ENCODE results near the gene KATNAL1. TPM values are rescaled to one million over a fixed set of nuclear protein-coding genes. Genes with fewer than 3 reads are reported as not detected.
"Not testable (repeated sequence)": the region's sequence is repeated elsewhere in the genome, so short reads cannot be mapped to it uniquely, and the experiment has no call there.

KATNAL1 gene
- total RNA-seq, 1 experiment from 2014 or later = 43.5 TPM

- Histone ChIP-seq H3K4me1 (replicated peaks) (peaks cover 7% of the 10 kb centered on the region), H3K4me3 (no peak overlapping the region), H3K27me3 (replicated peaks) (no peaks in the 10 kb centered on the region), H3K27ac (no peak overlapping the region), H3K9me3 (replicated peaks) (no peaks in the 10 kb centered on the region), H3K36me3 (peaks cover 13% of the 10 kb centered on the region)
- DNase-seq (ENCODE audit: low read depth in 1 of 2, low spot score in 2 of 2) = no peak
These were observed 12.2 kb downstream of the KATNAL1 start for GRCh38 chr13:30295116-30295515.

- no peak for DNase-seq (ENCODE audit: low read depth in 1 of 2, low spot score in 2 of 2)
- Histone ChIP-seq H3K4me3 (no peak overlapping the region), H3K27ac (no peak overlapping the region), H3K9me3 (replicated peaks) (no peaks in the 10 kb centered on the region), H3K36me3 (peaks cover 12% of the 10 kb centered on the region), H3K4me1 (replicated peaks) (no peaks in the 10 kb centered on the region), H3K27me3 (replicated peaks) (no peaks in the 10 kb centered on the region)
These were observed 13.3 kb downstream of the KATNAL1 start for GRCh38 chr13:30294004-30294403.

DNA sequence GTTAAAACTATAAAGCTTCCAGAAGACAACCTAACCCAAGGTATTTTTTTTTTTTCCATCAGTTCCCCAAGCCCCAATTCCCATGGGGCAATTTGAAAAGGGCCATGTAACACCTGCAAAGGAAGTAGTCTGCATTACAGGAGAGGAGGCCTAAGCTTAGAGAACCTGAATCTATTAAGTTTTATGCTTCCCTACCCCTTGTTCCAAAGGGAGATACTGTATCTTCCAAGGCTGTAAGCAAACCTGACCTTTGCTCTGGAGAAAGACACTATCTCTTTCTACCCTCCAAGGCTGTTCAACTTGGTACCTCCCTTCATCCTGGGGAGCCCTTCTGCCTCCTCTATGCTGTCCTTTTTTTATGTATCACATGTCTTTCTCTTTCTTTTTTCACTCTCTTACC lies 15.0 kb downstream of the KATNAL1 start:
- Histone ChIP-seq H3K4me1 (replicated peaks) (no peaks in the 10 kb centered on the region), H3K4me3 (no peak overlapping the region), H3K27me3 (replicated peaks) (no peaks in the 10 kb centered on the region), H3K9me3 (replicated peaks) (no peaks in the 10 kb centered on the region), H3K27ac (no peak overlapping the region), H3K36me3 (peaks cover 7% of the 10 kb centered on the region)
- no peak for DNase-seq (ENCODE audit: low read depth in 1 of 2, low spot score in 2 of 2)

DNA sequence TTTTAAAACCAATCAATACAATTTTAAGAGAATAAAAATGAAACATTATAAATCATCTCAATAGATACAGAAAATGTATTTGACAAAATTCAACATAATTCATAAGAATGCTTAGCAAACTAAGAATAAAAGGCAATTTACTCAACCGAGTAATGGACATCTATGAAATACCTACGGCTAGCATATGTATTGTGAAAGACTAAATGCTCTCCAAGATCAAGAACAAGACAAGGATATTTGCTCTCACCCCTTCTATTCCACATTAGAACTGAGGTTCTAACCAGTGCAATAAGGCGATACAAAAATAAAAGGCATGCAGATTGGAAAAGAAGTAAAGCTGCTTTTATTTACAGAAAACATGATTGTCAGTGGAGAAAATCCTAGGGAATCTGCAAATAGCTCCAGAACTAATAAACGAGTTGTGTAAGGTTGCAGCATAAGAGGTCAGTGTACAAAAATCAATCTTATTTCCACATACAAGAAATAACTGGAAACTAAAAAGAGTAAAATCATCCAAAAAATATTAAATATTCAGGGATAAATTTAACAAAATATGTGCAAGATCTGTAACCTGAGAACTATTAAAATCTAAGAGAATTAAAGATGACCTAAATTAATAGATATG lies 16.4 kb downstream of the KATNAL1 start:
- no peak for DNase-seq (ENCODE audit: low read depth in 1 of 2, low spot score in 2 of 2)

DNA sequence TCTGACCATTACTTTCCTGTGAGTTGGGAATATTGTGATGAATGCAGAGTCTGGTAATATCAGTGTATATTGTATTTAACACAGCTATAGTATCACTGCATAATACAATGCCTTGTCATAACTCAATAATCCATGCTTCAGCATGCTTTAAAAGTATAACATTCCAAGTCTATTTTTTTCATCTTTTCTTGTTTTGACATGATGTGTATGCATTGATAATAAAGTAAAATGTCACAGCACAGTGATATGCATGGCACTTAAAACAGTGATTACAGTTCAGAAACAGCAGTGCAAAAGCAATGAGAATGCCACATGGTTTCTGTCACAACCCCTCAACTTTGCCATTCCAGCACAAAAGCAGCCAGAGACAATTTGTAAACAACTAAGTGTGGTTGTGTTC lies 17.8 kb downstream of the KATNAL1 start:
- no peak overlapping the region for H3K4me3 ChIP-seq
- no peaks in the 10 kb centered on the region for H3K27me3 ChIP-seq (replicated peaks)
- H3K4me1 ChIP-seq (replicated peaks) = no peaks in the 10 kb centered on the region
- DNase-seq (ENCODE audit: low read depth in 1 of 2, low spot score in 2 of 2) = no peak
- no peaks in the 10 kb centered on the region for H3K9me3 ChIP-seq (replicated peaks)
- H3K36me3 ChIP-seq = peaks cover 12% of the 10 kb centered on the region
- no peak overlapping the region for H3K27ac ChIP-seq

More for the DNA sequence above, 16.4 kb downstream of the KATNAL1 start:
- Histone ChIP-seq H3K4me1 (replicated peaks) (no peaks in the 10 kb centered on the region), H3K36me3 (peaks cover 7% of the 10 kb centered on the region), H3K4me3 (no peak overlapping the region), H3K27me3 (replicated peaks) (no peaks in the 10 kb centered on the region), H3K9me3 (replicated peaks) (no peaks in the 10 kb centered on the region), H3K27ac (no peak overlapping the region)

DNA sequence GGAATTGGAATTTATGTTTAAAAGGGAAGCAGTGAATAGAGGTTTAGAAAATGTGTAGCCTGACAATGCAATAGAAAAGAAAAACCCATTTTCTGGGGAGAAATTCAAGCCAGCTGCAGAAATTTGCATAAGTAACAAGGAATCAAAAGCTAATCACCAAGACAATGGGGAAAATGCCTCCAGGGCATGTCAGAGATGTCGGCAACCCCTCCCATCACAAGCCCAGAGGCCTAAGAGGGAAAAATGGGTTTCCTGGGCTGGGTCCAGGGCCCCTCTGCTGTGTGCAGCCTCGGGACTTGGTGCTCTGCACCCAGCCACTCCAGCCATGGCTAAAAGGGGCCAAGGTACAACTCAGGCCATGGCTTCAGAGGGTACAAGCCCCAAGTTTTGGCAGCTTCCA lies 21.3 kb downstream of the KATNAL1 start:
- peaks cover 10% of the 10 kb centered on the region; the same call in 1 of the 2 replicates for H3K36me3 ChIP-seq
- H3K9me3 ChIP-seq (replicated peaks); DNase-seq (ENCODE audit: low read depth in 1 of 2, low spot score in 2 of 2); H3K4me3 ChIP-seq; H3K27ac ChIP-seq; H3K27me3 ChIP-seq (replicated peaks); H3K4me1 ChIP-seq (replicated peaks): not testable (repeated sequence)

GRCh38 chr13:30276178-30276577 lies 31.2 kb downstream of the KATNAL1 start:
- no peaks in the 10 kb centered on the region for H3K27me3 ChIP-seq (replicated peaks)
- no peaks in the 10 kb centered on the region for H3K9me3 ChIP-seq (replicated peaks)
- H3K4me3 ChIP-seq = no peak overlapping the region
- H3K4me1 ChIP-seq (replicated peaks) = no peaks in the 10 kb centered on the region
- DNase-seq (ENCODE audit: low read depth in 1 of 2, low spot score in 2 of 2) = no peak
- peaks cover 49% of the 10 kb centered on the region for H3K36me3 ChIP-seq
- no peak overlapping the region for H3K27ac ChIP-seq

- Histone ChIP-seq H3K9me3 (replicated peaks) (no peaks in the 10 kb centered on the region), H3K36me3 (peaks cover 43% of the 10 kb centered on the region), H3K4me1 (replicated peaks) (no peaks in the 10 kb centered on the region), H3K4me3 (no peak overlapping the region), H3K27me3 (replicated peaks) (no peaks in the 10 kb centered on the region), H3K27ac (no peak overlapping the region)
- DNase-seq (ENCODE audit: low read depth in 1 of 2, low spot score in 2 of 2) = no peak
These were observed 33.3 kb downstream of the KATNAL1 start for GRCh38 chr13:30274083-30274482.

DNA sequence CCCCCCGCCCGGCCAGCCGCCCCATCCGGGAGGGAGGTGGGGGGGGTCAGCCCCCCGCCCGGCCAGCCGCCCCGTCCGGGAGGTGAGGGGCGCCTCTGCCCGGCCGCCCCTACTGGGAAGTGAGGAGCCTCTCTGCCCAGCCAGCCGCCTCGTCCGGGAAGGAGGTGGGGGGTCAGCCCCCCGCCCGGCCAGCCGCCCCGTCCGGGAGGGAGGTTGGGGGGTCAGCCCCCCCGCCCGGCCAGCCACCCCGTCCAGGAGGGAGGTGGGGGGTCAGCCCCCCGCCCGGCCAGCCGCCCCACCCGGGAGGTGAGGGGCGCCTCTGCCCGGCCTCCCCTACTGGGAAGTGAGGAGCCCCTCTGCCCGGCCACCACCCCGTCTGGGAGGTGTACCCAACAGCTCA lies 37.3 kb downstream of the KATNAL1 start:
- peaks cover 14% of the 10 kb centered on the region for H3K36me3 ChIP-seq
- H3K27ac ChIP-seq; H3K9me3 ChIP-seq (replicated peaks); H3K27me3 ChIP-seq (replicated peaks); DNase-seq (ENCODE audit: low read depth in 1 of 2, low spot score in 2 of 2); H3K4me3 ChIP-seq: not testable (repeated sequence)
- H3K4me1 ChIP-seq (replicated peaks) = peaks cover 14% of the 10 kb centered on the region; the same call in 1 of the 2 replicates

DNA sequence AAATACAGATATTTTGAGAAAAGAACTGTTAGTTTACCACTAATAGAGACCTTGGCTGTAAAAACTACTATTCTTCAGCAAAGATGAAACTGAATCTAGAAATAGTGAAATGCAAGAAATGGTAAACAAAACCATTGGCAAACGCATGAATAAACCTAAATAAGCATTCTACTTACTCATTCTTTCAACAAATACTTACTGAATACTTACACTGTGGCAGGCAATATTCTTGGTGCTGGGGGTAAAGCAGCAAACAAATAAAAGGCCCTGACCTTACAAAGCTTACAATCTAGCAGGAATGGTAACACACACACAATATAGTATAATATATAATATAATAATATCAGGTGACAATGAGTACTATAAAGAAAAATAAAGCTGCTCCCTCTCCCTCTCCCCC lies 38.7 kb downstream of the KATNAL1 start:
- H3K27ac ChIP-seq = peak overlapping the region; percentile 2; the same call in 1 of the 2 replicates
- H3K4me3 ChIP-seq = no peak overlapping the region
- H3K36me3 ChIP-seq = peaks cover 9% of the 10 kb centered on the region; the same call in 1 of the 2 replicates
- DNase-seq (ENCODE audit: low read depth in 1 of 2, low spot score in 2 of 2) = peak in 1 of 2 experiments; percentile 20
- H3K4me1 ChIP-seq (replicated peaks) = peaks cover 14% of the 10 kb centered on the region; the same call in 1 of the 2 replicates
- no peaks in the 10 kb centered on the region for H3K27me3 ChIP-seq (replicated peaks)
- no peaks in the 10 kb centered on the region for H3K9me3 ChIP-seq (replicated peaks)

DNA sequence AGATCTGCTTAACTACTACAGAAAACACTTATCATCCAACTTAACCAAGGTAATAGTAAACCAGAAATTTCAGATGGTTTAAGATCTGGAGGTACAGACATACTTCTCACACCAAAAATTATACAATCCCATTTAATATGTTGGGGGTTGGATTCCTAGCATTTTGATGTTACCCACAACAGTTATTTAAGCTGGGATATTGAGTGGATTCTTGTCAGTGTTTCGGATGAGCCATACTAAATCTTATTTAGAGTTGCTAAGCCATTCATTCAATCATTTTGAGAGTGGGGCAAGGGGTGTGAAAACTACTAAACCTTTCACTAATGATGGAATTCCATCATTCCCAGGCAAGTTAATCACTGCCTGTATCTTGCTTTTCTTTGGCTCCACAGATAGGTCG lies 40.6 kb downstream of the KATNAL1 start:
- Histone ChIP-seq H3K27me3 (replicated peaks) (no peaks in the 10 kb centered on the region), H3K9me3 (replicated peaks) (no peaks in the 10 kb centered on the region), H3K4me3 (no peak overlapping the region), H3K4me1 (replicated peaks) (peaks cover 14% of the 10 kb centered on the region; the same call in 1 of the 2 replicates), H3K36me3 (peaks cover 6% of the 10 kb centered on the region; the same call in 1 of the 2 replicates), H3K27ac (no peak overlapping the region)
- no peak for DNase-seq (ENCODE audit: low read depth in 1 of 2, low spot score in 2 of 2)

- H3K27me3 ChIP-seq (replicated peaks); H3K27ac ChIP-seq; DNase-seq (ENCODE audit: low read depth in 1 of 2, low spot score in 2 of 2); H3K4me3 ChIP-seq; H3K4me1 ChIP-seq (replicated peaks); H3K9me3 ChIP-seq (replicated peaks): not testable (repeated sequence)
- H3K36me3 ChIP-seq = peaks cover 18% of the 10 kb centered on the region
These were observed 48.1 kb downstream of the KATNAL1 start for GRCh38 chr13:30259149-30259733.

- H3K4me1 ChIP-seq (replicated peaks) = peaks cover 13% of the 10 kb centered on the region
- no peak overlapping the region for H3K4me3 ChIP-seq
- H3K27ac ChIP-seq = no peak overlapping the region
- H3K9me3 ChIP-seq (replicated peaks) = no peaks in the 10 kb centered on the region
- DNase-seq (ENCODE audit: low read depth in 1 of 2, low spot score in 2 of 2) = no peak
- H3K36me3 ChIP-seq = peaks cover 23% of the 10 kb centered on the region
- no peaks in the 10 kb centered on the region for H3K27me3 ChIP-seq (replicated peaks)
These were observed 49.8 kb downstream of the KATNAL1 start for GRCh38 chr13:30257468-30258099.

DNA sequence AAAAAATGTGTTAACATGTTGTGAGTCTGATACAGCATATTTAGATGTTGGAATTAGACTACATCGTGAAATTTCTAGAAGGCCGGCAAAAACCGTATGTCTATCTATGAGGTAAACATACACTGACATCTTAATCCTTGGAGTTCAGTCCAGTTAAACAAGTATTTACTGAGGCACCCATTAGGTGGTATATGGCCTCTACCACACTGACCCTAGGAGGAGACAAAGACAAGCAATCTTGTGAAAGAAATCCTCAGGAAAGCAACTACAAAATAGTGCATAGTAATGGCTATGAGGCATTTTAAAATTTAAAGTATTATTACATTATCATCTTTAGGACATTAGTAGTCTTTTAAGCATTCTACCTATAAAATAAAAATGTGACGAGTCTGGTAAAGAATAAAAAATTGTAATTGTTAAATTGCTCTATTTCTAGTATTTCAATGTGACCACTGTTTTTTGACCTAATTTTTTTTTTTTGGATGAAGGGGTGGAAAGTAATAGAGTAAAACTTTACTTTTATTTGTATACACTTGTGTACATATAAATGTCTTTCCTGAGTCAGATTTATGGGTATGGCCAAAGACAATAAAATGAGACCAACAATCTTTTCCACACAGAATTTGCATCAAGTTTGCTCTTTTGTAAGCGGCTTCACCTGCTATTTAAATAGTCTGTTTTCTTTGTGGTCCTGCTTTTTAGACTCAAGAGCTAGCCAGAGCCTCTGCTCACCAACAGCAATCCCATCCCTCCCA lies 50.5 kb downstream of the KATNAL1 start:
- Histone ChIP-seq H3K4me1 (replicated peaks) (peaks cover 13% of the 10 kb centered on the region), H3K27ac (no peak overlapping the region), H3K9me3 (replicated peaks) (no peaks in the 10 kb centered on the region), H3K27me3 (replicated peaks) (no peaks in the 10 kb centered on the region), H3K36me3 (peaks cover 23% of the 10 kb centered on the region), H3K4me3 (no peak overlapping the region)
- DNase-seq (ENCODE audit: low read depth in 1 of 2, low spot score in 2 of 2) = no peak

Measured in SJSA1 (cell line).